ENCODE results near the gene PER1.
"Not testable (repeated sequence)": the region's sequence is repeated elsewhere in the genome, so short reads cannot be mapped to it uniquely, and the experiment has no call there.

PER1 gene

GRCh38 chr17:8119581-8120519 lies 32.4 kb downstream of the PER1 start:
- DNase-seq (ENCODE audit: low spot score) = peak; percentile 48

GRCh38 chr17:8118769-8119580 lies 33.2 kb downstream of the PER1 start:
- peak; percentile 92 for DNase-seq (ENCODE audit: low spot score)

- DNase-seq (ENCODE audit: low spot score) = peak; percentile 76
Observed at GRCh38 chr17:8117980-8118768, 34.0 kb downstream of the PER1 start, which contains the start of gene ALOXE3. ALOXE3 (minus strand) TSS chr17:8118514; CDS start chr17:8117990, 524 bp downstream.

GRCh38 chr17:8117367-8117979 lies 34.7 kb downstream of the PER1 start:
- no peak for DNase-seq (ENCODE audit: low spot score)

GRCh38 chr17:8116776-8117175 lies 35.4 kb downstream of the PER1 start:
- no peak for DNase-seq (ENCODE audit: low spot score)

GRCh38 chr17:8110907-8111306 lies 41.3 kb downstream of the PER1 start:
- DNase-seq (ENCODE audit: low spot score) = no peak

GRCh38 chr17:8110456-8110804 lies 41.8 kb downstream of the PER1 start:
- no peak for DNase-seq (ENCODE audit: low spot score)

GRCh38 chr17:8109661-8110455 lies 42.3 kb downstream of the PER1 start:
- peak; percentile 68 for DNase-seq (ENCODE audit: low spot score)

GRCh38 chr17:8108972-8109660 lies 43.1 kb downstream of the PER1 start:
- DNase-seq (ENCODE audit: low spot score) = no peak

GRCh38 chr17:8106980-8107379 lies 45.2 kb downstream of the PER1 start:
- DNase-seq (ENCODE audit: low spot score) = not testable (repeated sequence)

- DNase-seq (ENCODE audit: low spot score) = peak; percentile 58
Observed at GRCh38 chr17:8105957-8106398, 46.2 kb downstream of the PER1 start.

GRCh38 chr17:8104911-8105310 lies 47.3 kb downstream of the PER1 start:
- no peak for DNase-seq (ENCODE audit: low spot score)

- no peak for DNase-seq (ENCODE audit: low spot score)
Observed at GRCh38 chr17:8103549-8103948, 48.7 kb downstream of the PER1 start.

- DNase-seq (ENCODE audit: low spot score) = no peak
Observed at GRCh38 chr17:8101721-8102120, 50.5 kb downstream of the PER1 start.

- DNase-seq (ENCODE audit: low spot score) = no peak
Observed at GRCh38 chr17:8100763-8101162, 51.4 kb downstream of the PER1 start.

- DNase-seq (ENCODE audit: low spot score) = no peak
Observed at GRCh38 chr17:8100111-8100510, 52.1 kb downstream of the PER1 start.

- no peak for DNase-seq (ENCODE audit: low spot score)
Observed at GRCh38 chr17:8096541-8096940, 55.7 kb downstream of the PER1 start.

- DNase-seq (ENCODE audit: low spot score) = no peak
Observed at GRCh38 chr17:8095361-8095760, 56.8 kb downstream of the PER1 start.

- no peak for DNase-seq (ENCODE audit: low spot score)
Observed at GRCh38 chr17:8091033-8091687, 61.0 kb downstream of the PER1 start.
